Measurements from ENCODE around the gene PHF1.
"Not testable (repeated sequence)": the region's sequence is repeated elsewhere in the genome, so short reads cannot be mapped to it uniquely, and the experiment has no call there.

PHF1 gene

GRCh38 chr6:33373960-33374910, 36.6 kb upstream of the PHF1 start:
- TF ChIP-seq, protein P1, sequence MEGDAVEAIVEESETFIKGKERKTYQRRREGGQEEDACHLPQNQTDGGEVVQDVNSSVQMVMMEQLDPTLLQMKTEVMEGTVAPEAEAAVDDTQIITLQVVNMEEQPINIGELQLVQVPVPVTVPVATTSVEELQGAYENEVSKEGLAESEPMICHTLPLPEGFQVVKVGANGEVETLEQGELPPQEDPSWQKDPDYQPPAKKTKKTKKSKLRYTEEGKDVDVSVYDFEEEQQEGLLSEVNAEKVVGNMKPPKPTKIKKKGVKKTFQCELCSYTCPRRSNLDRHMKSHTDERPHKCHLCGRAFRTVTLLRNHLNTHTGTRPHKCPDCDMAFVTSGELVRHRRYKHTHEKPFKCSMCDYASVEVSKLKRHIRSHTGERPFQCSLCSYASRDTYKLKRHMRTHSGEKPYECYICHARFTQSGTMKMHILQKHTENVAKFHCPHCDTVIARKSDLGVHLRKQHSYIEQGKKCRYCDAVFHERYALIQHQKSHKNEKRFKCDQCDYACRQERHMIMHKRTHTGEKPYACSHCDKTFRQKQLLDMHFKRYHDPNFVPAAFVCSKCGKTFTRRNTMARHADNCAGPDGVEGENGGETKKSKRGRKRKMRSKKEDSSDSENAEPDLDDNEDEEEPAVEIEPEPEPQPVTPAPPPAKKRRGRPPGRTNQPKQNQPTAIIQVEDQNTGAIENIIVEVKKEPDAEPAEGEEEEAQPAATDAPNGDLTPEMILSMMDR (IDR thresholded peaks at IDR 0.05; ENCODE audit: low read depth, low read length) = no peak
- no peak overlapping the region for H3K4me3 ChIP-seq (replicated peaks in 1 of 2; ENCODE audit: low read depth in 2 of 2, low read length in 2 of 2)
- peak in 1 of 2 donors; percentile 46 for DNase-seq (ENCODE audit: low read depth in 2 of 2)

GRCh38 chr6:33375143-33375671, 35.6 kb upstream of the PHF1 start:
- peak; percentile 95 to 97 for DNase-seq (ENCODE audit: low read depth in 2 of 2)
- no peak overlapping the region for H3K4me3 ChIP-seq (replicated peaks in 1 of 2; ENCODE audit: low read depth in 2 of 2, low read length in 2 of 2)
- TF ChIP-seq, protein P1 (IDR thresholded peaks at IDR 0.05; ENCODE audit: low read depth, low read length) = no peak

GRCh38 chr6:33377171-33377570, 33.6 kb upstream of the PHF1 start:
- TF ChIP-seq, protein P1 (IDR thresholded peaks at IDR 0.05; ENCODE audit: low read depth, low read length) = no peak
- H3K4me3 ChIP-seq (replicated peaks in 1 of 2; ENCODE audit: low read depth in 2 of 2, low read length in 2 of 2) = no peak overlapping the region
- DNase-seq (ENCODE audit: low read depth in 2 of 2) = peak; percentile 22 to 73

DNA sequence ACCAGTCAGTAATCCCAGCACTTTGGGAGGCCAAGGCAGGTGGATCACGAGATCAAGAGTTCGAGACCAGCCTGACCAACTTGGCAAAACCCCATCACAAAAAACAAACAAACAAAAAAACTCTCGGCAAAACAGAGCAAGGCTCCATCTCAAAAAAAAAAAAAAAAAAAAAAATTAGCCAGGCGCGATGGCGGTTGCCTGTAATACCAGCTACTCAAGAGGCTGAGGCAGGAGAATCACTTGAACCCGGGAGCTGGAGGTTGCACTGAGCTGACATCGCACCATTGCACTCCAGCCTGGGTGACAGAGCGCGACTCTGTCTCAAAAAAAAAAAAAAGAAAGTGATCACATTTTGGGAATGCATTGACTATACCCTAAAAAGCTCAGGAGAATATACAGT, 31.6 kb upstream of the PHF1 start:
- H3K4me3 ChIP-seq (replicated peaks in 1 of 2; ENCODE audit: low read depth in 2 of 2, low read length in 2 of 2); DNase-seq (ENCODE audit: low read depth in 2 of 2): not testable (repeated sequence)

DNA sequence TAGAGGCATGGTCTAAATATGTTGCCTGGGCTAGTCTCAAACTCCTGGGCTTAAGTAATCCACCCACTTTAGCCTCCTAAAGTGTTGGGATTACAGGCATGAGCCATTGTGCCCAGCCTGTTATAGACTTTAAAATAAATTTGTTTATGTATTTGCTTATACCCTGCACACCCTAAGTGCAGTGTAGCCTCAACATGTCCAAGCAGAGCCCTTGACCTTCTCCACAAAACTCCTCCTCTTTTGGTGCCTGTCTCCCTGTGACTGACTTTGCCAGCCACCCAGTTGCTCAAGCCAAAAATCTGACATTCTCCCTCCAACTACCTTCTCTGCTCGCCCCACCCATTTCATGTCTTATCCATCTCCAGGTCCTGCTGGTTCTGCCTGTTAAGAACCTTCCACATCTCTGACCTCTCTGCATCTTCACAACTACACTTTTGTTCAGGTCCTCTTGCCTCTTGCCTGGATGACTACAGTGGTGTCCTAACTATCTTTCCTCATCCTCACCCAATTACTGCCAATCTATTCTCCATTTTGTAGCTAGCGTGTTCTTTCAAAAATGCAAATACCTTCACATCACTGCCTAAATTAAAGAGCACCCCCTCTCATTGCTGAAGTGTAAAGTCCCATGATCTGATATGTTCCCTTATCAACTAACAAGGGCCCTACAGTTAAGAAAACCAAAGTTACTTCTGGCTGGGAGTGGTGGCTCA, 30.4 kb upstream of the PHF1 start:
- no peak for DNase-seq (ENCODE audit: low read depth in 2 of 2)

GRCh38 chr6:33383427-33384185, 27.2 kb upstream of the PHF1 start:
- TF ChIP-seq, protein P1 (IDR thresholded peaks at IDR 0.05; ENCODE audit: low read depth, low read length) = no peak
- no peak for DNase-seq (ENCODE audit: low read depth in 2 of 2)
- no peak overlapping the region for H3K4me3 ChIP-seq (replicated peaks in 1 of 2; ENCODE audit: low read depth in 2 of 2, low read length in 2 of 2)

More for the DNA sequence above, 30.4 kb upstream of the PHF1 start:
- no peak overlapping the region for H3K4me3 ChIP-seq (replicated peaks in 1 of 2; ENCODE audit: low read depth in 2 of 2, low read length in 2 of 2)
- TF ChIP-seq, protein P1 (IDR thresholded peaks at IDR 0.05; ENCODE audit: low read depth, low read length) = no peak
